PC-3 (cell line): Measurements from ENCODE around the gene CCDC187. TPM values are rescaled to one million over a fixed set of nuclear protein-coding genes. Genes with fewer than 3 reads are reported as not detected.

Experiments used
- ATAC-seq: fragments of 200-7000 bp; cut with Tn5 transposase; 2 replicates; pipeline ENCODE4 v1.9.1; 2020; ENCODE audit warnings: mild to moderate bottlenecking, moderate library complexity
- BruUV-seq: library from RNA; stranded (reverse); fragments of 400-500 nt; replicated peaks from 2 replicates; lab custom pipeline; 2021; lab: Mats Ljungman, UMichigan
- CTCF ChIA-PET: fragments of 300-600 bp; sonication (Branson Sonifier 250); formaldehyde crosslinking; loops from one replicate; lab custom pipeline; 2022; ENCODE audit warnings: antibody characterized with exemption; lab: Charles Lee
- POLR2A ChIA-PET: fragments of 300-600 bp; sonication (Branson Sonifier 250); formaldehyde crosslinking; loops from one replicate; lab custom pipeline; 2022; ENCODE audit warnings: antibody characterized with exemption; ENCODE audit not compliant: unreplicated experiment; lab: Charles Lee
- DNase-seq: peaks from one replicate; pipeline ENCODE4 v3.0.0-alpha.2; 2015
- H2AFZ ChIP-seq: fragments of 300-600 bp; sonication (generic); 2 replicates; pipeline ENCODE4 v1.6.0; 2016; ENCODE audit warnings: antibody characterized with exemption, low read length
- H3F3A ChIP-seq: fragments of 300-600 bp; sonication (generic); one replicate; pipeline ENCODE4 v1.6.0; 2017; ENCODE audit warnings: antibody characterized with exemption, low read length, control low read depth, mild to moderate bottlenecking; ENCODE audit not compliant: unreplicated experiment
- H3K27ac ChIP-seq: fragments of 300-600 bp; sonication (generic); 2 replicates; pipeline ENCODE4 v1.5.1; 2016; ENCODE audit warnings: mild to moderate bottlenecking, low read length
- H3K27me3 ChIP-seq: fragments of 300-600 bp; sonication (generic); 2 replicates; pipeline ENCODE4 v1.6.1; 2016; ENCODE audit warnings: low read length, mixed read lengths
- H3K36me3 ChIP-seq: fragments of 300-600 bp; sonication (generic); 2 replicates; pipeline ENCODE4 v1.6.1; 2016; ENCODE audit warnings: low read depth, mixed run types, low read length, mixed read lengths
- H3K4me1 ChIP-seq: fragments of 300-600 bp; sonication (generic); 2 replicates; pipeline ENCODE4 v1.5.1; 2016; ENCODE audit warnings: low read length; ENCODE audit not compliant: insufficient read depth
- H3K4me2 ChIP-seq: fragments of 300-600 bp; sonication (generic); 2 replicates; pipeline ENCODE4 v1.6.0; 2016; ENCODE audit warnings: low read length
- H3K4me3 ChIP-seq: fragments of 300-600 bp; sonication (generic); 2 replicates; pipeline ENCODE4 v1.5.1; 2016; ENCODE audit warnings: mild to moderate bottlenecking, low read length, mixed read lengths
- H3K79me2 ChIP-seq: fragments of 300-600 bp; sonication (generic); 2 replicates; pipeline ENCODE4 v1.6.1; 2017; ENCODE audit warnings: low read length, mixed read lengths
- H3K9ac ChIP-seq: fragments of 300-600 bp; sonication (generic); 2 replicates; pipeline ENCODE4 v1.6.0; 2016; ENCODE audit warnings: mild to moderate bottlenecking, low read length
- H3K9me2 ChIP-seq: fragments of 300-600 bp; sonication (generic); replicated peaks from 2 replicates; pipeline ENCODE4 v1.6.1; 2016; ENCODE audit warnings: mixed run types, low read length, mixed read lengths
- H3K9me3 ChIP-seq: fragments of 300-600 bp; sonication (generic); 2 replicates; pipeline ENCODE4 v1.6.1; 2016; ENCODE audit warnings: low read length, mixed read lengths
- H4K20me1 ChIP-seq: fragments of 300-600 bp; sonication (generic); 2 replicates; pipeline ENCODE4 v1.6.1; 2016; ENCODE audit warnings: low read length, mixed read lengths
- CTCF ChIP-seq: fragments of 300-600 bp; sonication (generic); conservative IDR thresholded peaks from 2 replicates; pipeline ENCODE4 v1.5.1; 2017; ENCODE audit warnings: antibody characterized with exemption, low read depth, mild to moderate bottlenecking, low read length
- EZH2 ChIP-seq: fragments of 300-600 bp; sonication (generic); IDR thresholded peaks from one replicate; pipeline ENCODE4 v1.6.1; 2017; ENCODE audit warnings: antibody characterized with exemption, mild to moderate bottlenecking, low read length; ENCODE audit not compliant: unreplicated experiment
- EZH2phosphoT487 ChIP-seq: fragments of 300-600 bp; sonication (generic); IDR thresholded peaks from 2 replicates; pipeline ENCODE4 v1.6.1; 2018; ENCODE audit warnings: mild to moderate bottlenecking, antibody characterized with exemption, low read length, borderline replicate concordance
- intact Hi-C: fragments of 100-400 bp; cut with micrococcal nuclease; formaldehyde crosslinking; loops from 2 replicates; pipeline ENCODE4 v1.9.0; 2023
- total RNA-seq: library from RNA; depleted of rRNA; stranded (reverse); fragments of >200 nt; gene quantifications from 2 replicates; pipeline ENCODE4 v1.2.3, GENCODE V29; 2014

CCDC187 gene
- total RNA-seq, 1 experiment from 2014 or later = 0.04 TPM

GRCh38 chr9:136329636-136330405 lies 25.9 kb upstream of the CCDC187 start:
- ATAC-seq (no peak), DNase-seq (no peak)
- peaks cover 30% of the 10 kb centered on the region for H3K79me2 ChIP-seq
- no peaks in the 10 kb centered on the region for H3K9me3 ChIP-seq
- peaks cover 8% of the 10 kb centered on the region for H3K4me1 ChIP-seq
- ChIA-PET CTCF (no interaction called here), POLR2A (no interaction called here)
- no peaks in the 10 kb centered on the region for H3K36me3 ChIP-seq
- no peak overlapping the region for H3K9ac ChIP-seq
- no peaks in the 10 kb centered on the region for H3F3A ChIP-seq
- no peak overlapping the region for H3K4me3 ChIP-seq
- H4K20me1 ChIP-seq = peaks cover 4% of the 10 kb centered on the region; the same call in 1 of the 2 replicates
- H2AFZ ChIP-seq = no peak overlapping the region
- no peaks in the 10 kb centered on the region for H3K27me3 ChIP-seq
- H3K4me2 ChIP-seq = peak overlapping the region; percentile 99; the same call in 1 of the 2 replicates
- H3K9me2 ChIP-seq = no peaks in the 10 kb centered on the region
- H3K27ac ChIP-seq = no peak overlapping the region
- intact Hi-C loops = no loop called here
- TF ChIP-seq CTCF (no peak), EZH2phosphoT487 (no peak), EZH2 (no peak)
- BruUV-seq = no TSS peak

- intact Hi-C loops = no loop called here
- no peak overlapping the region for H2AFZ ChIP-seq
- H3K9me3 ChIP-seq = no peaks in the 10 kb centered on the region
- H4K20me1 ChIP-seq = peaks cover 4% of the 10 kb centered on the region; the same call in 1 of the 2 replicates
- POLR2A ChIA-PET = no interaction called here
- no peaks in the 10 kb centered on the region for H3K27me3 ChIP-seq
- peak overlapping the region; percentile 99 for H3K4me2 ChIP-seq
- H3K4me1 ChIP-seq = peaks cover 8% of the 10 kb centered on the region
- DNase-seq = no peak
- CTCF ChIA-PET = no interaction called here
- peaks cover 30% of the 10 kb centered on the region for H3K79me2 ChIP-seq
- no peaks in the 10 kb centered on the region for H3F3A ChIP-seq
- H3K9ac ChIP-seq = peak overlapping the region; percentile 63; the same call in 1 of the 2 replicates
- H3K4me3 ChIP-seq = peak overlapping the region; percentile 84
- no peaks in the 10 kb centered on the region for H3K9me2 ChIP-seq
- no peak overlapping the region for H3K27ac ChIP-seq
- no peak for TF ChIP-seq EZH2phosphoT487
- no peak for TF ChIP-seq CTCF
- TF ChIP-seq EZH2 = no peak
- BruUV-seq = no TSS peak
- ATAC-seq = no peak
- H3K36me3 ChIP-seq = no peaks in the 10 kb centered on the region
Observed at GRCh38 chr9:136329211-136329627, 25.3 kb upstream of the CCDC187 start.

- DNase-seq (no peak), ATAC-seq (peak; percentile 22; the same call in 1 of the 2 replicates)
- BruUV-seq = no TSS peak
- Histone ChIP-seq H2AFZ (no peak overlapping the region), H3K4me1 (peaks cover 8% of the 10 kb centered on the region), H3F3A (no peaks in the 10 kb centered on the region), H3K36me3 (no peaks in the 10 kb centered on the region), H4K20me1 (peaks cover 4% of the 10 kb centered on the region; the same call in 1 of the 2 replicates), H3K4me3 (peak overlapping the region; percentile 84), H3K4me2 (peak overlapping the region; percentile 99), H3K27me3 (no peaks in the 10 kb centered on the region), H3K9ac (peak overlapping the region; percentile 63), H3K9me2 (no peaks in the 10 kb centered on the region), H3K9me3 (no peaks in the 10 kb centered on the region), H3K27ac (no peak overlapping the region), H3K79me2 (peaks cover 30% of the 10 kb centered on the region)
- no peak for TF ChIP-seq EZH2
- TF ChIP-seq EZH2phosphoT487 = no peak
- no peak for TF ChIP-seq CTCF
- intact Hi-C loops = no loop called here
- ChIA-PET POLR2A (no interaction called here), CTCF (no interaction called here)
Observed at GRCh38 chr9:136328622-136329041, 24.7 kb upstream of the CCDC187 start.
